OCI-LY3 (cell line): ENCODE data around the gene PRKCG.
"Not testable (repeated sequence)": the region's sequence is repeated elsewhere in the genome, so short reads cannot be mapped to it uniquely, and the experiment has no call there.

Experiments used
- H2AFZ ChIP-seq: fragments of 200-600, 300-600 bp; shearing (Covaris generic); 2 replicates; pipeline ENCODE4 v1.6.0; 2014; ENCODE audit warnings: antibody characterized with exemption, low read depth, low read length
- H3K27ac ChIP-seq: fragments of 200-600, 300-600 bp; sonication (generic); 2 replicates; pipeline ENCODE4 v1.5.1; 2014; ENCODE audit warnings: mild to moderate bottlenecking, low read length, moderate library complexity, mixed read lengths
- H3K27me3 ChIP-seq: fragments of 200-600, 300-600 bp; sonication (generic); 2 replicates; pipeline ENCODE4 v1.6.1; 2014; ENCODE audit warnings: low read depth, low read length, mixed read lengths
- H3K36me3 ChIP-seq: fragments of 200-600, 300-600 bp; sonication (generic); replicated peaks from 2 replicates; pipeline ENCODE3; 2014; ENCODE audit warnings: low read depth, low read length, mixed read lengths
- H3K4me1 ChIP-seq: fragments of 300-600, 200-600 bp; sonication (generic); 2 replicates; pipeline ENCODE4 v1.6.1; 2014; ENCODE audit warnings: low read length, mixed read lengths
- H3K4me2 ChIP-seq: fragments of 200-600, 300-600 bp; sonication (generic); 2 replicates; pipeline ENCODE4 v1.6.1; 2014; ENCODE audit warnings: low read length, mixed read lengths
- H3K4me3 ChIP-seq: fragments of 300-600, 200-600 bp; sonication (generic); 2 replicates; pipeline ENCODE4 v1.5.1; 2014; ENCODE audit warnings: antibody characterized with exemption, mild to moderate bottlenecking, low read length, moderate library complexity
- H3K79me2 ChIP-seq: fragments of 300-600, 200-600 bp; shearing (Covaris generic); 2 replicates; pipeline ENCODE4 v1.6.1; 2014; ENCODE audit warnings: mild to moderate bottlenecking, low read length, mixed read lengths
- H3K9ac ChIP-seq: fragments of 300-600, 200-600 bp; shearing (Covaris generic); 2 replicates; pipeline ENCODE4 v1.6.0; 2014; ENCODE audit warnings: mild to moderate bottlenecking, low read length, moderate library complexity
- H3K9me3 ChIP-seq: fragments of 200-600, 300-600 bp; shearing (Covaris generic); 2 replicates; pipeline ENCODE4 v1.6.1; 2014; ENCODE audit warnings: low read length, mixed read lengths; ENCODE audit not compliant: insufficient read depth
- H4K20me1 ChIP-seq: fragments of 200-600, 300-600 bp; sonication (generic); 2 replicates; pipeline ENCODE4 v1.6.1; 2016; ENCODE audit warnings: low read length, mixed read lengths; ENCODE audit not compliant: insufficient read depth
- EZH2phosphoT487 ChIP-seq: fragments of 200-600 bp; shearing (Covaris generic); IDR thresholded peaks from 2 replicates; pipeline ENCODE4 v1.6.1; 2018; ENCODE audit warnings: antibody characterized with exemption, mixed run types, low read depth
- TF ChIP-seq, protein P1 (sequence below): fragments of 200-600, 300-600 bp; sonication (generic); IDR thresholded peaks from 2 replicates; pipeline ENCODE4 v1.5.1; 2014; ENCODE audit warnings: antibody characterized with exemption, low read length, low read depth

PRKCG gene

GRCh38 chr19:53881482-53882390, at the start of gene PRKCG:
PRKCG (plus strand) TSS chr19:53882197; CDS start chr19:53882495, 298 bp downstream.
- Histone ChIP-seq H3K4me2 (no peak within 1 kb of the TSS), H3K36me3 (no peaks in the 10 kb centered on the region), H3K4me1 (no peaks in the 10 kb centered on the region), H2AFZ (no peak within 1 kb of the TSS), H4K20me1 (no peaks in the 10 kb centered on the region), H3K79me2 (no peaks in the 10 kb centered on the region), H3K4me3 (no peak within 1 kb of the TSS), H3K27me3 (no peaks in the 10 kb centered on the region), H3K27ac (no peak within 1 kb of the TSS), H3K9me3 (no peaks in the 10 kb centered on the region), H3K9ac (no peak within 1 kb of the TSS)
- no peak for TF ChIP-seq EZH2phosphoT487
- TF ChIP-seq, protein P1, sequence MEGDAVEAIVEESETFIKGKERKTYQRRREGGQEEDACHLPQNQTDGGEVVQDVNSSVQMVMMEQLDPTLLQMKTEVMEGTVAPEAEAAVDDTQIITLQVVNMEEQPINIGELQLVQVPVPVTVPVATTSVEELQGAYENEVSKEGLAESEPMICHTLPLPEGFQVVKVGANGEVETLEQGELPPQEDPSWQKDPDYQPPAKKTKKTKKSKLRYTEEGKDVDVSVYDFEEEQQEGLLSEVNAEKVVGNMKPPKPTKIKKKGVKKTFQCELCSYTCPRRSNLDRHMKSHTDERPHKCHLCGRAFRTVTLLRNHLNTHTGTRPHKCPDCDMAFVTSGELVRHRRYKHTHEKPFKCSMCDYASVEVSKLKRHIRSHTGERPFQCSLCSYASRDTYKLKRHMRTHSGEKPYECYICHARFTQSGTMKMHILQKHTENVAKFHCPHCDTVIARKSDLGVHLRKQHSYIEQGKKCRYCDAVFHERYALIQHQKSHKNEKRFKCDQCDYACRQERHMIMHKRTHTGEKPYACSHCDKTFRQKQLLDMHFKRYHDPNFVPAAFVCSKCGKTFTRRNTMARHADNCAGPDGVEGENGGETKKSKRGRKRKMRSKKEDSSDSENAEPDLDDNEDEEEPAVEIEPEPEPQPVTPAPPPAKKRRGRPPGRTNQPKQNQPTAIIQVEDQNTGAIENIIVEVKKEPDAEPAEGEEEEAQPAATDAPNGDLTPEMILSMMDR, result no peak

DNA sequence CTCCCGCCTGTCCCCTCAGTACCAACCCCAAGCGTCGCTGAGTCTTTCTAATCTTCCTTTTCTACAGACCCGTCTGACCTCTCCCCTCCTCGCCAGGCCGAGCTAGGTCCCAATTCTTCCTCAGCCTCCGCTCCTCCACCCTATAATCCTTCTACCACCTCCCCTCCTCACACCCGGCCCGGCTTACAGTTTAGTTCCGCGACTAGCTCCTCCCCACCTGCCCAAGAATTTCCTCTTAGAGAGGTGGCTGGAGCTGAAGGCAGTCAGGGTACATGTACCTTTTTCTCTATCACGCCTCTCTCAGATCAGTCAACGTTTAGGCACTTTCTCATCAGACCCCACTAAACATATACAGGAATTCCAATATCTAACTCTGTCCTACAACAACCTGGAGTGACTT, 49.1 kb upstream of the PRKCG start:
- H3K9me3 ChIP-seq, H3K4me2 ChIP-seq, H3K9ac ChIP-seq, H3K79me2 ChIP-seq, H3K4me1 ChIP-seq, H3K36me3 ChIP-seq, H3K27me3 ChIP-seq, H2AFZ ChIP-seq, H4K20me1 ChIP-seq, H3K27ac ChIP-seq, H3K4me3 ChIP-seq: not testable (repeated sequence)

- not testable (repeated sequence) for H3K4me3 ChIP-seq, H3K4me1 ChIP-seq, H3K4me2 ChIP-seq, H3K9me3 ChIP-seq, H3K9ac ChIP-seq, H4K20me1 ChIP-seq, H3K27ac ChIP-seq, H3K27me3 ChIP-seq, H2AFZ ChIP-seq, H3K36me3 ChIP-seq, H3K79me2 ChIP-seq
Observed at GRCh38 chr19:53838446-53838845, 43.6 kb upstream of the PRKCG start.

DNA sequence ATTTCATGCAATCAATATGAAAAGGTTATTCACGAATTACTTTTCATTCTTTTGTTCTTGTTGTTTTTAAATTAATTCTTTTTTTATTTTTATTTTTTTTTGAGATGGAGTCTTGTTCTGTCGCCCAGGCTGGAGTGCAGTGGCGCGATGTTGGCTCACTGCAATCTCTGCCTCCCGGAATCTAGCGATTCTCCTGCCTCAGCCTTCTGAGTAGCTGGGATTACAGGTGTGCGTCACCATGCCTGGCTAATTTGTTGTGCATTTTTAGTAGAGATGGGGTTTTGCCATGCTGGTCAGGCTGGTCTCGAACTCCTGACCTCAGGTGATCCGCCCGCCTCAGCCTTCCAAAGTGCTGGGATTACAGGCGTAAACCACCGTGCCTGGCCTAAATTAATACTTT, 41.8 kb upstream of the PRKCG start:
- H3K9me3 ChIP-seq, H3K79me2 ChIP-seq, H3K36me3 ChIP-seq, H3K4me3 ChIP-seq, H3K4me2 ChIP-seq, H4K20me1 ChIP-seq, H3K4me1 ChIP-seq, H3K9ac ChIP-seq, H2AFZ ChIP-seq, H3K27ac ChIP-seq, H3K27me3 ChIP-seq: not testable (repeated sequence)

DNA sequence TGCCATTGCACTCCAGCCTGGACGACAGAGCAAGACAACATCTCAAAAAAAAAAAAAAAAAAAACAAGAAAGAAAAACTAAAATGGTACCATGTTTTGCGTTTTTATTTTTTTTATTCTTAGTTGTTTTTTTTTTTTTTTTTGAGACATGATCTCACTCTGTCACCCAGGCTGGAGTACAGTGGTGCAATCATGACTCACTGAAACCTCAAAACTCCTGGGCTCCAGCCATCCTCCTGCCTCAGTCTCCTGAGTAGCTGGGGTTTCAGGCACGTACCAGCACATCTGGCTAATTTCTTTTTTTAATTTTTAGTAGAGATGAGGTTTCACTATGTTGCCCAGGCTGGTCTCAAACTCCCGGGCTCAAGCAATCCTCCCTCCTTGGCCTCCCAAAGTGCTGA, 41.1 kb upstream of the PRKCG start:
- H3K27me3 ChIP-seq, H3K4me2 ChIP-seq, H2AFZ ChIP-seq, H3K79me2 ChIP-seq, H3K36me3 ChIP-seq, H4K20me1 ChIP-seq, H3K4me3 ChIP-seq, H3K27ac ChIP-seq, H3K9ac ChIP-seq, H3K9me3 ChIP-seq, H3K4me1 ChIP-seq: not testable (repeated sequence)

GRCh38 chr19:53844849-53845246, 37.1 kb upstream of the PRKCG start:
- no peak overlapping the region for H3K4me2 ChIP-seq
- H3K27ac ChIP-seq, result no peak overlapping the region
- TF ChIP-seq EZH2phosphoT487, result no peak
- TF ChIP-seq, protein P1, result no peak
- no peaks in the 10 kb centered on the region for H3K36me3 ChIP-seq
- no peaks in the 10 kb centered on the region for H3K27me3 ChIP-seq
- no peaks in the 10 kb centered on the region for H3K9me3 ChIP-seq
- no peaks in the 10 kb centered on the region for H3K79me2 ChIP-seq
- peaks cover 5% of the 10 kb centered on the region; the same call in 1 of the 2 replicates for H3K4me1 ChIP-seq
- no peak overlapping the region for H2AFZ ChIP-seq
- H3K4me3 ChIP-seq, result no peak overlapping the region
- H3K9ac ChIP-seq, result no peak overlapping the region
- no peaks in the 10 kb centered on the region for H4K20me1 ChIP-seq
